ENCODE measurements around the gene RMI1.
"Not testable (repeated sequence)": the region's sequence is repeated elsewhere in the genome, so short reads cannot be mapped to it uniquely, and the experiment has no call there.

The RMI1 gene

DNA sequence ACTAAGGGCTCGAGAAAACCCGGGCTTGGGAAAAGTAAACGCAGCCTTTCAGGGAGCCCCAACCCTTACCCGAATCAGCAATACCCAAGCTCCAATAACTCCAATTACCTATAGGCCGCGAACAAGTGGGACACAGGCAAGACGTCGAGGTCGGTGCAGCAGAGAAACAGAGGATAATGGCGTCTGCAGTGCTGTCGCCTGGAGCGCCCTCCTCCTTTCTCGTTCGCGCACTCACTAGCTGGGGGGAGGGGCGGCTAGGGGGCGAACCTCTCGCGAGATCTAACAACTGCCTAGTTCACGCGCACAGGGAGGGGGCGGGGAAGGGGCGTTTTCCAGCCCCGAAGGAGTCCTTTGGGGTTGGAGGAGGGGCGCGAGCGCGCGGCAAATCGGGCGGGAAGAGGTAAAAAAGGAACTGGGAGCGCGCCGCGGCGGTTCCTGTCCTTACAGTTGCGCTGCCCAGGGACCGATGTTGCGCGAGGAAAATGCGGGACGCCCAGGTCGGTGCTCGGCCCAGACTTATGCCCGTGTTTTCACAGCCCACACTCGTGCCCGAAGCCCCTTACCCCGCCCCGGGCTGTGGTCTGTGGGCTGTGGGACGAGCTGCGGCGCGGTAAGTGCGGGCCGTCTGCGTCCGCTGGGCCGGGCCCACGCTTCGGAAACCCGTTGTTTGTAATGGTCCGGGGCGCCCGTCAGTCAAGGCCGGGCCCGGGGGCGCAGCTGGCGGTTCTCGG is at the start of gene RMI1:
RMI1 (plus strand) TSS at position 411 of the 731 bp plus-strand sequence. CDS start 20,182 bp downstream, outside the sequence.
- DNase-seq: peak; percentile 100

GRCh38 chr9:83930881-83931280 is 49.7 kb upstream of the RMI1 start:
- no peak for DNase-seq

DNA sequence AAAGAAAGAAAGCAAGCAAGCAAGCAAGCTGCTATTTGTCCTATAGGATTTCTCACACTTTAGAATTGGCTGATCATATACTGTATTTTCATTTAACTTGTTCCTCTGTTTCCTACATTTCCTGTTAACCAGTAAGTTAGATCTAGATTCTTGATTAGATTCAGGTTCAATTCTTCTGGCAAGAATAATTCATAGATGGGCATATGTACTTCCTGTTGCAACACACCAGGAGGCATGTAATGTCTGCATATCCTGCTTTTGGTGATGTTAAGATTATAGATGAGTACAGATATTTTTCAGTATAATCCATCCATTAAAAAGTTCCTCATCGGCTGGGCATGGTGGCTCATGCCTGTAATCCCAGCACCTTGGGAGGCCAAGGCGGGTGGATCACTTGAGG is 48.6 kb upstream of the RMI1 start:
- no peak for DNase-seq

- no peak for DNase-seq
Observed at GRCh38 chr9:83932851-83933250, 47.8 kb upstream of the RMI1 start.

- DNase-seq: no peak
Observed at GRCh38 chr9:83933790-83934189, 46.8 kb upstream of the RMI1 start.

- DNase-seq: no peak
Observed at GRCh38 chr9:83934569-83935275, 45.9 kb upstream of the RMI1 start.

DNA sequence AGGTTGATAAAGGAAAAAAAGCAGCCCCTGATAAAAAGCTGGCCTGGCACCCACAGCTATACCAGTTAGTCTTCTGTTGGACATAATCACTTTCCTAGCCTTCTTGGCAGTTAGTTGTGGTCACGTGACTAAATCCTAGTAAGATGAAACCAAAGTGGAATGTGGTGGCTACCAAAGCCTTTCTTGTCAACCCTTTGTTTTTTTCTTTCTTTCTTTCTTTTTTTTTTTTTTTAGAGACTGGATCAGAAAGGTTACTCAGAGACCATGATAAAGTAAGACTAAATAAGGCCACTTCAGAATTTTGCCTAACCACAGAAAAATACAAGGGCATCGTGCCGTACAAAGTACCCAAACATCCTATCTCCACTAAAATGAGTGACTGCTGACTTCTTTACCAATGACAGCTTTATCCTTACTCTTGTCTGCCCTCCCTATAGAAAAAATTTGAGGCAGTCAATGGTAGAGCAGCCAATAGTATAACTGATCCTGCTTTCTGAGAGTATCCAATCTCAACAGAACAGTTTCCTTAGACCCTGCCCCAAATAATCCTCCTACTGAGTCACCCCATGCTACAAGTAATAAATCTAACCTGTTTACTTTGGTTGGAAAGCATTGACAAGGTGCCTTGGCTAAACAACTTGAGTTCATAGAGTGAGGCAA is 45.2 kb upstream of the RMI1 start:
- no peak for DNase-seq

GRCh38 chr9:83936523-83936922 is 44.1 kb upstream of the RMI1 start:
- DNase-seq: no peak

- DNase-seq: peak in 1 of 2 experiments; percentile 7
Observed at GRCh38 chr9:83937861-83938455, 42.6 kb upstream of the RMI1 start.

DNA sequence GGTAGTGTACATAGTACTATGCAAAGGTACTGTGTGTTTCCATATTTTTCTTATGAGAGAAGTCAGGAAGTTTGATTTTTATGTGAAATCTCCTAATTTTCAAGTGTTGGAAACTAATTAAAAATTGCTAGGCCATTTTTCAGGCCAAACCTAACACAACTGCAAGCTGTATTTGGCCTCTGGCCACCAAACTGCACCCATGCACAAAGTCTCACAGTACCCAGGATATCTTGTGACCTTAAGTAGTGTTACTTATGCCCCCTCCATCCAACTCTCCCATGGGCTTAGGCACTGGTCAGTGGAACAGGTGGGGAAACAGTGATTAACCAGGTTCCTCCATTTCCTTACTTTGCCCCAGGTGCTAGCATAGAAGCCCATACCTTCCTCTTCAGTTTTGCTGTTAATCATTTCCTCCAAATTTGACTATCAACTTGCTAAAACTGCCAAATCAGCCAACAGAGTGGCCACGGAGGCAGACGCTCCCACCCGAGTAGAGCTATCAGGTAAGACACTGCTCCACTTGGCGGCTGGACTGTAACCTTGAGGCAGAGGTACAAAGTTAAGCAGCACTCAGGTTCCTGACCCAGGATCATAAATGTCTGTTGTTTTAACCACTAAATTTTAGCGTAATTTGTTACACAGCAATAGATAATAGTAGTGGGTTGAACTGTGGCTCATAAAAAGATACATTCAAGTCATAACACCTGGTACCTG is 39.9 kb upstream of the RMI1 start:
- no peak for DNase-seq

- not testable (repeated sequence) for DNase-seq
Observed at GRCh38 chr9:83948096-83948495, 32.5 kb upstream of the RMI1 start.

- DNase-seq: peak; percentile 45 to 57
Observed at GRCh38 chr9:83956086-83956435, 24.5 kb upstream of the RMI1 start.

- peak; percentile 72 to 80 for DNase-seq
Observed at GRCh38 chr9:83956436-83957247, 24.0 kb upstream of the RMI1 start.

- no peak for DNase-seq
Observed at GRCh38 chr9:83957248-83957513, 23.4 kb upstream of the RMI1 start.

- DNase-seq: no peak
Observed at GRCh38 chr9:83959061-83959460, 21.5 kb upstream of the RMI1 start.

DNA sequence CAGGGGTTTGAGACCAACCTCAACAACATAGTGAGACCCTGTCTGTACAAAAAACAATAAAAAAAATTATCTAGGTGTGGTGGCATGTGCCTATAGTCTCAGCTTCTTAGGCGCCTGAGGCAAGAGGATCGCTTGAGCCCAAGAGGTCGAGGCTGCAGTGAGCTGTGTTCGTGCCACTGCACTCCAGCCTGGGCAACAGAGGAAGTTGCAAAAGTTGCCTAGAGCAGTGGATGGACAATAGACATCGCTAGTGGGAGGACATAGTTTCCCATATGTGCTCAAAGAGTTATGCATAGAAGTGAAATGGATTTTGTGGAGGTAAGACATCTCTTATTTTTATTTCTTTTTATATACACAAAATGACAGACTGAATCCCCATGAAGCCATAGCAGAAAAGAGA is 19.6 kb upstream of the RMI1 start:
- DNase-seq: no peak

- no peak for DNase-seq
Observed at GRCh38 chr9:83962165-83962564, 18.4 kb upstream of the RMI1 start.

- DNase-seq: no peak
Observed at GRCh38 chr9:83964973-83965349, 15.6 kb upstream of the RMI1 start.

GRCh38 chr9:83965350-83966208 is 15.0 kb upstream of the RMI1 start:
- no peak for DNase-seq

- DNase-seq: no peak
Observed at GRCh38 chr9:83966209-83966582, 14.4 kb upstream of the RMI1 start.

- DNase-seq: no peak
Observed at GRCh38 chr9:83967073-83967472, 13.5 kb upstream of the RMI1 start.
